GM21825 (cell line): ENCODE data around the gene LIMK1.
A peak's percentile ranks its signal among the peaks of the same experiment; 100 is the strongest.
"Not testable (repeated sequence)": the region's sequence is repeated elsewhere in the genome, so short reads cannot be mapped to it uniquely, and the experiment has no call there.

Source experiments
- ATAC-seq: cut with Tn5 transposase; IDR thresholded peaks from one replicate; pipeline ENCODE4 v1.9.1; 2021; ENCODE audit warnings: mild to moderate bottlenecking, moderate library complexity; ENCODE audit not compliant: unreplicated experiment

The LIMK1 gene

DNA sequence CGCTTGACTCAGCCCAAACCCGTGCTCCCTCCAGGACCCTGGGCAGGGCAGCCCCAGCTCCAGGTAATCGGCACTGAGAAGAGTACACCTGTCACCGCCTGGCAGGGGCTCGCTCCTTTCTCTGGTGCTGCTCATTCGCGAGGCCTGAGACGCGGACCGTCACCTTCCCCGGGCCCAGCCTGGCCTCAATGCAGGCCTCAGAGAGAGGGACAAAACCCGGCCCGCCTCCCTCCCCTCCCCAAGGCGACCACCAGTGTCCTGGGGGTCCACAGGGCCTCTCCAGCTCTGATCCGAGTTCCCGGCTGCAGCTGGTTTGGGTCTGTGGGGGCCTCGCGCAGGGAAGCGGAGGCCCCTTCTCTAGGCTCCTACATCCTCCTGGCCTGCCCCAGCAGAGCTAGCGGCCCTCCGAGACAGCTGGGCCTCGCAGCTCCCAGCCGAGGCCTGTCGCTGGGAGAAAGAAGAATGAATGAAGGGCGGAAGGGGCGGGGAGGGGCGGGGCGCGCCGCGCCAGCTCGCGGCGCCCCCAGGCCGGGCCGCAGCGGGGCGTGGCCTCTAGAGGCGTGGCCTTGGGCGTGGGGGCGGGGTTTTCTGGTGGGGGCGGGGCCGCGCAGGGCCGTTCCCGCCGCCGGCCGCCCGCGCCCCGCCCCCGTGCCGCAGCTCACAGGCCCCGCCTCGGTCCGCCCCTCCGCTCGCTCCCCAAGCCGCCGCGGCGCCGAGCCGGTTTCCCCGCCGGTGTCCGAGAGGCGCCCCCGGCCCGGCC lies at the start of gene LIMK1:
Gene LIMK1, plus strand, starts transcription at position 688 of the 760 bp plus-strand sequence. CDS start 187 bp downstream, outside the sequence.
- peak; percentile 57 for ATAC-seq

DNA sequence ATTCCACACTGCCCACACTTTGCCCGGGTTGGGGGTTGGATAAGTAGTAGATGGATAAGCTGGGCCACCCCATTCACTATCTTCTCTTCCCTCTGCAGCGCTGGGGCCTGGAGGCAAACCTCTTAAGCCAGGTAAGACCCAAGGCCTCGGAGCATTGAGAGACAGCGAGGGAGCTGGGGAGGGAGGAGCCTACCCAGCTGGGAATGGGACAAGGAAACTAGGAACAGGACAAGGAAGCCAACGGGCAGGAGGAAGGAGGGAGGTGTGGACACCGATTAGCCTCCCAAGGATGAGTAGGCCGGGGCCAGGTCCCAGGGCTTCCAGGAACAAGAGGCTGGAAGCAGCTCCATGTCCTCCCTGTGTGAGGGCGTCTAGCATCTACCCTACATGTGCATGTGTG lies 46.0 kb upstream of the LIMK1 start:
- ATAC-seq: no peak

DNA sequence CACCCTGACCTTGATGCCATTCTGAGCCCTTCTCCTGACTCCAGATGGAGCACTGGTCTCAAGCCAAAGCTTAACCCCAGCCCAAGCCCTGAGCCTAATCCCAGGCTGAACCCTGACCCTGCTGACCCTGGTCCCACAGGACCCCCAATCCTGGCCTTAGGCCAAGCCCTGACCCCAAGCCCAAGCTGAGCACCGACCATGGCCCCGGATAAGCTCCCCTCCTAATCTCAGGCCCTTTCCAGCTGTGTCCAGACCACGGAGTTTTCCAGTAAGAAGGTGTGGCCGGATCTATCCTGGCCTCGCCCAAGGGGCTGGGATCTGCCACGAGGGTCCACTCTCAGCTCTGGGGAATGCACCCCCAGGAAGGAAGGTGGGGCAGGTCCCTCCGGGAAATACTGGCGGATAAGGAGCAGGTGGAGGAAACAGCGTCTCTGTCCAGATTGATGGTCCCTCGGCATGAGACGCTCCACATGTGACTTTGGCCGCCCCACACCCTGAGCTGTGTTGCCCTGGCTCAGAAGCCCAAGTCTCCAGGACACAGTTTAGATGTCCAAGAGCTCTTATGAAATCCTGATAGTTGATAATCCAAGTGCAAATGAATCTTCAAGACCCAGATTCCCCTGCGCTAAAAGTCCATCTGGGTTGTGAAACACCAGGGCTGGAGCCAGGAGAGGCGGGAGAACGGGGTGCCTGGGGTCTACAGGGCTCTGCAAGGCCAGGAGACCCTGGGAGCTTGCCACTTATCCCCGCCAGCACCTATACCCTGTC lies 45.2 kb upstream of the LIMK1 start:
- ATAC-seq: no peak

DNA sequence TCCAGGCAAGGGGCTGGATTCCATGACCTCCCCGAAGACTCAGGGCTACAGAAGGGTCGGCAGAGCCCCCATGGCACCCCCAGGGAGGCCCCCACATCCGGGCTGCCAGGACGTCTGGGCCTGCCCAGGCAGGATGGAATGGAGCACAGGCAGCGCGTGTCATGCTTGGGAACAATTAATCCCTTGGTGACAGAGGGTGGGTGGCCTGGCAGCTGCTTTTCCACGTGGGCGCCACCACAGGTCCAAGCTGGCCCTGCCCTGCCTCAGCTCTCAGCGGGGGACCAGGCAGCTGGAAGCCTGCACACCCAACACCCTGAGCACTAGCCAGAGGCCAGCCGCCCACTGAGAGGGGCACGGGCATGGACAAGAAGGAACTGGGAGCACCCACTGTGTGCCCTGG lies 44.3 kb upstream of the LIMK1 start:
- ATAC-seq: no peak

DNA sequence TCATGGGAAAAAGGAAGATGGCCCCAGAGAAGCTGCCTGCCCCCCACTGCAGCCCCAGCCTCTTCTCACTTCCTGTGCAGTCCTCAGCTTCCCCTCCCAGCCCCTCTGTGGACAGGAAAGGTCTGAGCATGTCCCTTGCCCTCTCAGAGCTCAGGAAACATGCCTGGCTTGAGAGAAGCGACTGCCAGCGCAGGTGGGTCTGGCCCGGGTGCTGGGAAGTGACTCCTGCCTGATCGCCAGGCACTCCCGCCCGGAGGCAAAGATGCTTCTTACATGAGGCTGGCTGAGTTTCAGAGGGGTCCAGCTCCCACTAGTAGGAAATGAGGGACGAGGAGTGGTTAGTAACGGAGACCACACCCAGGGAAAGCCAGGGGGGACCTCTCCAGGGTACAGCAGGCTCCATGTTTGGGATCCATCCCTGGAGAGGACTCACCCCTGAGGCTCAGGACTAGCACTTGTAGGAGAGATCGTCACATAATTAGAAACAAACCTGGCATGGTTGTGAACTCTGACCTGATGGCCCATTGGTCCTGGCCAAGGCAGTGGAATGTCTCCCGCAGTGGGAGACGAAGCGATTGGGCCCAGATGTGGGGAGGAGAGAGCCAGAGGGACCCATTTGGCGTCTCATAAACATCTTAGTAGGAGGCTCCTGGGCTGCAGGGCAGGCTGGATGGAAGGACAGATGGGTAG lies 43.4 kb upstream of the LIMK1 start:
- ATAC-seq: no peak

DNA sequence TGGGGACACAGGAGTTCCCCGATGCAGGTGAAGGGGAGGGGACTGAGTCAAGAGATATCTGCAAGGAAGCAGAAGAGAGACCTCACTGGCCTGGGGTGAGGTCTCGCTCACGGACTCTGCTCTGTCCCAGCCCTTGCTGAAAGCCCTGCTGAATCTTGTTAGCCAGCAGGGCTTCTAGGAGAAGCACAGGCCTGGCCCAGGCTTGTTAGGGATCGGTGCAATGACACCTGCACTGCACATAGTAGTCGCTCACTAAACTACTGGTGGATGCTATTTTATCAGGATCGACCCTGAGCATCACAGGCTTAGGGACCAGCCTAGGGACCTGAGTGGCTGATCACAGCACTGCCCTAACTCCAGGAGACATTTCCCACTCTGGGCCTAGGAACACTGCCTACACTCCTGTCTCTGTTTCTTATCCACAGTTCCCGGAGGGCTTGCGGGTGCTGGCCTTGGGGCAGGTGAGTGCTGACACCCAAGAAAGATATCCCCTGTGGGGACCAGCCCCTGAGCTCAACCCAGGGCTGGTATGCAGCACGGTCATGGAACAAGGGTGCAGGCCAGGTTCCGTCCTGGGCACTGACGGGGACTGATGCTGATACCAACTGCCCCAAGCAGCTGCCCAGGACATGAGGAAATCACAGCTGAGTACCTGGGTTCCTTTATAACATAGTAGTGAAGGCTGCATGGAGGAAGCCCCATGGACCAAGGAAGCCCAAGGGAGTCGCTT lies 42.6 kb upstream of the LIMK1 start:
- ATAC-seq: no peak

DNA sequence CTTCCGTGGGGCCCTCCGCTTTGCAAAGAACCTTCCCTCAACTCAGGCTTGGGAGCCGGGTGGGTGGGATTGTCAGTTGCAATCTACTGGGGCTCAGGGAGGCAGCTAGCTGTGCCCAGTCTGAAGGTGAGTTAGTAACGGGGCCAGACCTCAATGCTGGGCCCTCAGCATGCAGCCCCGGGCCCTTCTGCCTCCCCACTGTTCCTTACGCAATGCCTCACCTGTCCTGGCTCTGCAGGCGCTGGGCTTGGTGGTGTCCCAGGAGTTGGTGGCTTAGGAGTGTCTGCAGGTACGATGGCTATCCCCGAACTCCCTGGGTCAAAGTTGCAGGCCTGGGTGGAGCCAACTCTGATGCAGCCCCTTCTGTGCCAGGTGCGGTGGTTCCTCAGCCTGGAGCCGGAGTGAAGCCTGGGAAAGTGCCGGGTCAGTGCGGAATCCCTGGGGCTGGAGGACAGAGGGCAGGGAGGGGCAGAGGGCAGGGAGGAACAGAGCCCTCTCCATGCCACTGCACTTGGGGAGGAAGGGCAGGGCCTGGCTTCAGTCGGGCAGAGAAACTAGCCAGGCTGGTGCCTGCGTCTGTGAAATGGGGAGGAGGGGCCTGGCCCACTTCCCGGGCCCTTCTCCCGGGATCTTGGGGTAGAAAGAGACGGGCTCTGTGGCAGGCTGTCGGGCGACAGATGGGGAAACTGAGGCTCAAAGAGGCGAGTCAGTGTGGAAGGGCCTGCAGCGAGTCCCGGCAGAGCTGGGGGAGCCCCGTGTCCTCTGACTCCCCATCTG lies 40.7 kb upstream of the LIMK1 start:
- no peak for ATAC-seq

DNA sequence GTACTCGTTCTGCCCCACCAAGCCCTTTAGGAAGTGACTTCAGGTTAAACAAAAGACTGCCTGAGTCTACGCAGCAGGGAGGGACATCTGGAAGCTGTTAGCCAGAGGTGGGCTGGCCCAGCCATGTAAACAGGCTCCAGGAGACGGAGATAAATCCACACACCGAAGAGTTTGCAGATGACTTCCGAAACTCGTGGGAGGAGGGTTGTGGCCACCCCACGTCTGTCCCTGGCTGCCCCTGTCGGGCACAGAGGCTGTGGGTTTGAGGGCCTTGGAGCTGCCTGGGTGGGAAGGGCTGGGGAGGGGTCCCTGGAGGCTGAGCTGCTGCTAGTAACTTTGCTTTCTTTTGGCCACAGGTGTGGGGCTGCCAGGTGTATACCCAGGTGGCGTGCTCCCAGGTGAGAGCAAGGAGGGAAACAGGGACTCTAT lies 40.1 kb upstream of the LIMK1 start:
- no peak for ATAC-seq

DNA sequence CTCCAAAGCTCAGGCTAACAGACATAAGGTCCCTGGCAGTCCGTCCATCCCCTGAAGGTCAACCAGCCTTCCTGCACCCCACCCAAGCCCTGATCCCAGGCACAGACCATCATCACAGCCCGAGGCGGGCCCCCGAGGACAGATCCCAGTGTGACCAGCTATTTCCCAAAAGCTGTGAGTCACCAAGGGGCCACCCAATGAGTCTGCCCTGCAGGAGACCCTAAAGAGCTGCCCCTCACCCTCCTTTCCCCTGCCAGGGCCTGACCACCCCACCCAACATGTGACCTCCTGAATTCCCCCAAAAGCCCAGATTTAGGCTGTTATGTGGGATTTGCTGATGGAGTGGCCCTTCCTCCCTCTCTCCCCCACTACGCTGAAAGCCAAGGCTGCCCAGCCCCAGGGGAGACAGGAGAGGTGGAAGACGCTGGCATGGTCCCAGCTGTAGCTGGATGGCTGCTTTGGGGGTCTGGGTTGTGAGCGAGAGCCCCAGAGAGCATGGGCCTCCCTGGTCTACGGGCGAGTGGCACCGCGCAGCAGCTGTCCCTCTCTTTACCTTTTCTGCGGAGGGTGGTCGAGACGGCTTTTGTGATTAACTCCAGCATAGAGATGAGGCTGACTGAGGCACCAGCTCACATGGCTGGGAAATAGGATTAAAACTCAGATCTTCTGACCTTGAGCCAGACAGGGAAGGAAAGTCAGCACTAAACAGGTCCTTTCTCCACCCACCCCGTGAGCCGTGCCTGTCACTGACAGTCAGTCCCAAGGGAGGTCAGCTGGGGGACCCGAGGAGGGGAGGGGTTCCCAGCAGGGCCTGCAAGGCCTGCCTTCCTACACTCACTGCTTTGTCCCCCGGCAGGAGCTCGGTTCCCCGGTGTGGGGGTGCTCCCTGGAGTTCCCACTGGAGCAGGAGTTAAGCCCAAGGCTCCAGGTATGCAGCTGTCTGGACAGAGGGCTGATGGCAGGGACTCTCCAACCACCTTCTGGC lies 38.9 kb upstream of the LIMK1 start:
- ATAC-seq: no peak

DNA sequence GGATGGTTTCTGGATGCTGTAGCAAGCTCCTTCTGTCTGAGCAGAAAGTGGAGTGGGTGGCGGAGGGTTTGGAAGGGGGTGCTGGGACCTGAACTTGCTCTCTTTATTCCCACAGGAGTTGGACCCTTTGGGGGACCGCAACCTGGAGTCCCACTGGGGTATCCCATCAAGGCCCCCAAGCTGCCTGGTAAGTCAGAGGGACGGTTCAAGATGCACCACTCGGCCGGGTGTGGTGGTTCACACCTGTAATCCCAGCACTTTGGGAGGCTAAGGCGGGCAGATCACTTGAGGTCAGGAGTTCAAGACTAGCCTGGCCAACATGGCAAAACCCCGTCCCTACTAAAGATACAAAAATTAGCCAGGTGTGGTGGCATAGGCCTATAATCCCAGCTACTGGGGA lies 37.0 kb upstream of the LIMK1 start:
- not testable (repeated sequence) for ATAC-seq

DNA sequence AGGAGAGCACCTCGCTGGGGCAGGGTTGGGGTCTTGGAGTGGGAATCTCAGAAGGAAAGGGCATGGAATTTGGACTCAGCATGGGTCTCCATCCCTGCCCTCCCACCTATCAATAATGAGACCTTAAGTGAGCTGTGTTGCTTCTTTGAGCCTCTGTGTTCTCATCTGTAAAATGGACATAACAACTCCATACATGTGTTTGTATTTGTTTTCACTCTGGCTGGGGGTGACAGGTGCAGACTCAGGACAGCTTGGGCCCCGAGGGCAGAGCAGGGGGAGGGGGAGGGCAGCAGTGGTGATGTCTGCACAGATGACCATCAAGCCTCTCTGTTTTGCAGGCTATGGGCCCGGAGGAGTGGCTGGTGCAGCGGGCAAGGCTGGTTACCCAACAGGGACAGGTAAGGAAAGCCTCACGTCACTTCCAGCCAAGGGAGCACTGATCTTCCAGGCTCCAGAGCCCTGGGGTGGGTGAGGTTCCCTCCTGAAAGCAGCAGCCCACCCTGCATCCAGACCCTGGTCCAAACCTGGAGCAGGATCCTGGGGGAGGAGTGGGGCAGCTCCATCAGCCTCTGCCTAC lies 35.7 kb upstream of the LIMK1 start:
- no peak for ATAC-seq

DNA sequence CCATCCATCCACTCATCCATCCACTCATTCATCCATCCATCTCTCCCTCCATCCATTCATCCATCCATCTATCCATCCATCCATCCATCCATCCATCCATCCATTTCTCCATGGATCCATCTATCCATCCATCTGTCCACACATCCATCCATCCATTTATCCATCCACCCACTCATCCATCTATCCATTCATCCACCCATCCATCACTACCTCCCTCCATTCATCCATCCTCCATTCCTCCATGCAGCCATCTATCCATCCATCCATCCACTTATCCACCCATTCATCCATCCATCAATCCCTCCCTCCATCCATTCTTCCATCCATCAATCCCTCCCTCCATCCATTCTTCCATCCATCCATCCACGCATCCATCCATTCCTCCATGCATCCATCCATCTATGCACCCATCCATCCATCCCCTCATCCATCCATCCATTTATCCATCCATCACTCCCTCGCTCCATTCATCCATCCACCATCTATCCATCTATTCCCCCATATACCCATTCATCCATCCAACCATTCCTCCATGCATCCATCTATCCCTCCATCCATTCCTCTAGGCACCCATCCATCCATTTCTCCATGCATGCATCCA lies 34.5 kb upstream of the LIMK1 start:
- ATAC-seq: no peak

DNA sequence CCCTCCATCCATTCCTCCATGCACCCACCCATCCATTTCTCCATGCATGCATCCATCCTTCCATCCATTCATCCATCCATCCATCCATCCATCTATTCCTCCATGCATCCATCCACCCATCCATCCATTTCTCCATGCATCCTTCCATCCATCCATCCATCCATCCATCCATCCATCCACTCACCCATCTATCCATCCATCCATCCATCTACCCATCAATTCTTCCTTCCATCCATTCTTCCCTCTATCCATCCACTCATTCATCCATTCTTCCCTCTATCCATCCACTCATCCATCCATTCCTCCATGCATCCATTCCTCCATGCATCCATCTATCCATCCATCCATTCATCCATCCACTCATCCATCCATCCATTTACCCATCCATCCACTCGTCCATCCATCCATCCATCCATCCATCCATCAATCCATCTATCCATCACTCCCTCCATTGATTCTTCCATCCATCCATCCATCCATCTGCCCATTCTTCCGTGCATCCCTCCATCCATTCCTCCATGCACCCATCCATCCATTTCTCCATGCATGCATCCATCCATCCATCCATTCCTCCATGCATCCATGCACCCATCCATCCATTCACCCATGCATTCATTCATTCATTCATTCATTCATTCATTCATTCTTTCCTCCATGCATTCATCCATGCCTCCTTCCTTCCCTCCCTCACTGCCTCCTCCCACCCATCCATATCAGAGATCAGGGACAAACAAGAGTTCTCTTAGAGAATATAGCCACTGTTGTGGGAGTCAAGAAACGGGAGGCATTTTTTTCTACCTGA lies 33.4 kb upstream of the LIMK1 start:
- no peak for ATAC-seq

DNA sequence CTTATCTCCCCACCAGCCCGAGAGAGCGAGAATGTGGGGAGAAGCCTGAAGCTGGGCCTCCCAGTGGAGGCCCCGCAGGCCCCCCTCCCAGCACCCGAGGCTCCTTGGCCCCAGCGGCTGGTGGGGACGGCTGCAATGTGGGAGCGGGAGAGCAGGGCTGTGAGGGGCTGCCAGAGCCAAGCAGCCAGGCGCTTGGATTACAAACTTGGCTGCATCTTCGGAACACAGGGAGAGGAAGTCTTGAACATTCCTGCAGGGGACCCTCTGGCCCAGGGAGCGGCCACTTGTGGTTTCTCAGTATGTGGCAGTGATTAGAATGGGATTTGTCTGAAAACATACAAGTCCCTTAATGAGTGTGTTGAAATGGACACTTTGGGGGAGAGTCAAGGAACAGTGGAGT lies 32.4 kb upstream of the LIMK1 start:
- ATAC-seq: no peak

DNA sequence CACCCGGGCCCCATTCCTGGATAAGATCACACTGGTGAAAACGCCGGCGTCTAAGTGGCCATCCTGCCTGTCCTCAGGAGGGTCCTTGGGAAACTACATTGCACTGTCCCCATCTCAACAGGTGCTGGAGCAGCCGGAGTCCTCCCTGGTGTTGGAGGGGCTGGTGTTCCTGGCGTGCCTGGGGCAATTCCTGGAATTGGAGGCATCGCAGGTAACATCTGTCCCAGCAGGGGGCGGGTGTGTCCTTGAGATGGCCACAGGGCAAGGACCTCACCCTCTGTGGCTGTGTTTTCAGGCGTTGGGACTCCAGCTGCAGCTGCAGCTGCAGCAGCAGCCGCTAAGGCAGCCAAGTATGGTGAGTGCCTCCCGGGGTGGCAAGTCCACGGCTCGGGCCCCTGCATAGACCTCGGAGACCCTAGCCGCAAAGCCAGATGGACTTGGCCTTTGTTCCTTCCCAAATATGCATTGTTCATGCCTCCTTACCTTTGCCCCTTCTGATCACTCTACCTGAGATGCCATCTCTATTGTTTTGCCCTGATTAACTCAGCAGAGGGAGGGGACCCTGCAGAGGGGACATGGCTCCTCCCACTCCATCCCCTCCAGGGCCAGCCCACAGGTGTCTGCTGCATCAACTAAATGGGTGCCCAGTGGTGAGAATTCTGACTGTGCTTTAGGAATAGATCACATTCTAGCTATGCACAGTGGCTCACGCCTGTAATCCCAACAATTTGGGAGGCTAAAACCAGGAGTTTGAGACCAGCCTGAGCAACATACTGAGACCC lies 31.8 kb upstream of the LIMK1 start:
- ATAC-seq: no peak

DNA sequence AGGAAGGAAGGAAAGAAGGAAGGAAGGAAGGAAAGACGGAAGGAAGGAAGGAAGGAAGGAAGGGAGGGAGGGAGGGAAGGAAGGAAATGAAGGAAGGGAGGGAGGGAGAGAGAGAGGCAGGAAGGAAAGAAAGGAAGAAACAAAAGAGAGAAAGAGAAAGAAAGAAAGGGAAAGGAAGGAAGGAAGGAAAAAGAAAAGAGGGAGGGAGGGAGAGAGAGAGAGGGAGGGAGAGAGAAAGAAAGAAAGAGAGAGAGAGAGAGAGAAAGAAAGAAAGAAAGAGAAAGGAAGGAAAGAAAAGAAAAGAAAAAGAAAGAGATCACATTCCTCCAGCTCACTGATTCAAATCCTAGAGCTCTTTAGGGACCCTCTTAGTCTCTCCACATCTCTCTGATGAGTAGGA lies 31.0 kb upstream of the LIMK1 start:
- no peak for ATAC-seq
